ENCODE measurements around the gene ATXN7L1. TPM values are rescaled to one million over a fixed set of nuclear protein-coding genes. Genes with fewer than 3 reads are reported as not detected.
A peak's percentile ranks its signal among the peaks of the same experiment; 100 is the strongest.

Gene ATXN7L1
- total RNA-seq, 1 experiment from 2014 or later = 38.5 TPM

DNA sequence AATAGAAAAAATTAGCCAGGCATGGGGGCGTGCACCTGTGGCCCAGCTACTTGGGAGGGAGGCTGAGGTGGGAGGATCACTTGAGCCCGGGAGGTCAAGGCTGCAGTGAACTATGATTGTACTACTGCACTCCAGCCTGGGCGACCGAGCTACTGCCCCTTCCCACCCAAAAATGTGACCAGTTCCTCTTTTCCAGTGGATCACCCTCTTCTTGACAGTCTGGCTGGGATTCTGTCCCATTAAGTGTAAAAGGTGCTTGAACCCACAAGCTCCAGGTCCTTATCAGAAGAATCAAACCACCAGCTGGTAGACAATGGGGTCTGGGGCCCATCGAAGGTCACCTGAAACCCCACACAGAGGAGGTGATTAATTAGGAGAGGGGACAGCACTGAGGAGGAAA, 14.1 kb downstream of the ATXN7L1 start (continued):
- TF ChIP-seq, protein P1, sequence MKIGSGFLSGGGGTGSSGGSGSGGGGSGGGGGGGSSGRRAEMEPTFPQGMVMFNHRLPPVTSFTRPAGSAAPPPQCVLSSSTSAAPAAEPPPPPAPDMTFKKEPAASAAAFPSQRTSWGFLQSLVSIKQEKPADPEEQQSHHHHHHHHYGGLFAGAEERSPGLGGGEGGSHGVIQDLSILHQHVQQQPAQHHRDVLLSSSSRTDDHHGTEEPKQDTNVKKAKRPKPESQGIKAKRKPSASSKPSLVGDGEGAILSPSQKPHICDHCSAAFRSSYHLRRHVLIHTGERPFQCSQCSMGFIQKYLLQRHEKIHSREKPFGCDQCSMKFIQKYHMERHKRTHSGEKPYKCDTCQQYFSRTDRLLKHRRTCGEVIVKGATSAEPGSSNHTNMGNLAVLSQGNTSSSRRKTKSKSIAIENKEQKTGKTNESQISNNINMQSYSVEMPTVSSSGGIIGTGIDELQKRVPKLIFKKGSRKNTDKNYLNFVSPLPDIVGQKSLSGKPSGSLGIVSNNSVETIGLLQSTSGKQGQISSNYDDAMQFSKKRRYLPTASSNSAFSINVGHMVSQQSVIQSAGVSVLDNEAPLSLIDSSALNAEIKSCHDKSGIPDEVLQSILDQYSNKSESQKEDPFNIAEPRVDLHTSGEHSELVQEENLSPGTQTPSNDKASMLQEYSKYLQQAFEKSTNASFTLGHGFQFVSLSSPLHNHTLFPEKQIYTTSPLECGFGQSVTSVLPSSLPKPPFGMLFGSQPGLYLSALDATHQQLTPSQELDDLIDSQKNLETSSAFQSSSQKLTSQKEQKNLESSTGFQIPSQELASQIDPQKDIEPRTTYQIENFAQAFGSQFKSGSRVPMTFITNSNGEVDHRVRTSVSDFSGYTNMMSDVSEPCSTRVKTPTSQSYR (CRISPR knock-in tag; IDR thresholded peaks at IDR 0.05) = no peak
- TF ChIP-seq RELA (CRISPR knock-in tag; IDR thresholded peaks at IDR 0.05; ENCODE audit: borderline replicate concordance) (no peak), MXD4 (CRISPR knock-in tag; IDR thresholded peaks at IDR 0.05; ENCODE audit: borderline replicate concordance) (no peak), ZNF396 (CRISPR knock-in tag; IDR thresholded peaks at IDR 0.05; ENCODE audit: borderline replicate concordance) (no peak), CREM (CRISPR knock-in tag; IDR thresholded peaks at IDR 0.05) (no peak), NR1H2 (CRISPR knock-in tag; IDR thresholded peaks at IDR 0.05) (no peak), IRF2 (CRISPR knock-in tag; IDR thresholded peaks at IDR 0.05; ENCODE audit: borderline replicate concordance, low read depth) (no peak), NFE2L1 (CRISPR knock-in tag; IDR thresholded peaks at IDR 0.05) (no peak)
- TF ChIP-seq, protein P2, sequence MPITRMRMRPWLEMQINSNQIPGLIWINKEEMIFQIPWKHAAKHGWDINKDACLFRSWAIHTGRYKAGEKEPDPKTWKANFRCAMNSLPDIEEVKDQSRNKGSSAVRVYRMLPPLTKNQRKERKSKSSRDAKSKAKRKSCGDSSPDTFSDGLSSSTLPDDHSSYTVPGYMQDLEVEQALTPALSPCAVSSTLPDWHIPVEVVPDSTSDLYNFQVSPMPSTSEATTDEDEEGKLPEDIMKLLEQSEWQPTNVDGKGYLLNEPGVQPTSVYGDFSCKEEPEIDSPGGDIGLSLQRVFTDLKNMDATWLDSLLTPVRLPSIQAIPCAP (CRISPR knock-in tag; IDR thresholded peaks at IDR 0.05) = no peak
- TF ChIP-seq, protein P3, sequence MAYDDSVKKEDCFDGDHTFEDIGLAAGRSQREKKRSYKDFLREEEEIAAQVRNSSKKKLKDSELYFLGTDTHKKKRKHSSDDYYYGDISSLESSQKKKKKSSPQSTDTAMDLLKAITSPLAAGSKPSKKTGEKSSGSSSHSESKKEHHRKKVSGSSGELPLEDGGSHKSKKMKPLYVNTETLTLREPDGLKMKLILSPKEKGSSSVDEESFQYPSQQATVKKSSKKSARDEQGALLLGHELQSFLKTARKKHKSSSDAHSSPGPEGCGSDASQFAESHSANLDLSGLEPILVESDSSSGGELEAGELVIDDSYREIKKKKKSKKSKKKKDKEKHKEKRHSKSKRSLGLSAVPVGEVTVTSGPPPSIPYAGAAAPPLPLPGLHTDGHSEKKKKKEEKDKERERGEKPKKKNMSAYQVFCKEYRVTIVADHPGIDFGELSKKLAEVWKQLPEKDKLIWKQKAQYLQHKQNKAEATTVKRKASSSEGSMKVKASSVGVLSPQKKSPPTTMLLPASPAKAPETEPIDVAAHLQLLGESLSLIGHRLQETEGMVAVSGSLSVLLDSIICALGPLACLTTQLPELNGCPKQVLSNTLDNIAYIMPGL (CRISPR knock-in tag; IDR thresholded peaks at IDR 0.05) = no peak
- TF ChIP-seq, protein P4, sequence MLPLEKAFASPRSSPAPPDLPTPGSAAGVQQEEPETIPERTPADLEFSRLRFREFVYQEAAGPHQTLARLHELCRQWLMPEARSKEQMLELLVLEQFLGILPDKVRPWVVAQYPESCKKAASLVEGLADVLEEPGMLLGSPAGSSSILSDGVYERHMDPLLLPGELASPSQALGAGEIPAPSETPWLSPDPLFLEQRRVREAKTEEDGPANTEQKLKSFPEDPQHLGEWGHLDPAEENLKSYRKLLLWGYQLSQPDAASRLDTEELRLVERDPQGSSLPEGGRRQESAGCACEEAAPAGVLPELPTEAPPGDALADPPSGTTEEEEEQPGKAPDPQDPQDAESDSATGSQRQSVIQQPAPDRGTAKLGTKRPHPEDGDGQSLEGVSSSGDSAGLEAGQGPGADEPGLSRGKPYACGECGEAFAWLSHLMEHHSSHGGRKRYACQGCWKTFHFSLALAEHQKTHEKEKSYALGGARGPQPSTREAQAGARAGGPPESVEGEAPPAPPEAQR (CRISPR knock-in tag; IDR thresholded peaks at IDR 0.05) = no peak
- TF ChIP-seq, protein P5, sequence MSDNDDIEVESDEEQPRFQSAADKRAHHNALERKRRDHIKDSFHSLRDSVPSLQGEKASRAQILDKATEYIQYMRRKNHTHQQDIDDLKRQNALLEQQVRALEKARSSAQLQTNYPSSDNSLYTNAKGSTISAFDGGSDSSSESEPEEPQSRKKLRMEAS (CRISPR knock-in tag; IDR thresholded peaks at IDR 0.05) = no peak

DNA sequence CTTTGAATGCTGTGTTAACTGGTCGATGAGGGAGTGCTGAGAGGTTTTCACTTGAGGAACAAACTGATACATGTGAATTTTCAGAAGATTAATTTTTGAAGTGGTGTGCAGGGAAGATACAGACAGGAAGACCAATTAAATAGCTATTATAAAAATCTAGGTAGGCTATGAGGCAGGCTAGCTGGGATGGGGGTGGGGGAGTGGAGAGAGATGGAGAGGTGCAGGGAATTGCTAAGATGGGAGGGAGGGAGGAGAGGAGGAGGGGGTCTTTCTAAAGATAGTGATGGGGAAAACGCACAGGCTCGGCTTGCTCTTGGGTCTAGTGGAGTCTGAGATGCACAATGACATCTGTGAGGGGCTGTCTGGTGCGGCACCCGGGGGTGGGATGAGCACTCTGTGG, 15.2 kb downstream of the ATXN7L1 start:
- ChIA-PET POLR2A (interaction anchor here (0.5 kb wide), 1 partner anchor 10 kb away, joined by 3 read pairs; no protein-coding TSS in a partner anchor), CTCF (interaction anchor here (1.5 to 2.0 kb wide), 2 partner anchors 16 to 204 kb away, joined by 4 to 7 read pairs; no protein-coding TSS in a partner anchor)
- ATAC-seq (peak; percentile 56), DNase-seq (ENCODE audit: low spot score) (no peak)
- Mint-ChIP-seq H3K9me3 (no peaks in the 10 kb centered on the region), H3K4me3 (peak overlapping the region; percentile 31; the same call in 1 of the 2 replicates), H3K4me1 (peaks cover 57% of the 10 kb centered on the region), H3K27me3 (ENCODE audit: low read depth) (no peaks in the 10 kb centered on the region), H3K27ac (peak overlapping the region; percentile 57; the same call in 1 of the 2 replicates), H3K36me3 (peaks cover 18% of the 10 kb centered on the region)
- TF ChIP-seq, protein P6, sequence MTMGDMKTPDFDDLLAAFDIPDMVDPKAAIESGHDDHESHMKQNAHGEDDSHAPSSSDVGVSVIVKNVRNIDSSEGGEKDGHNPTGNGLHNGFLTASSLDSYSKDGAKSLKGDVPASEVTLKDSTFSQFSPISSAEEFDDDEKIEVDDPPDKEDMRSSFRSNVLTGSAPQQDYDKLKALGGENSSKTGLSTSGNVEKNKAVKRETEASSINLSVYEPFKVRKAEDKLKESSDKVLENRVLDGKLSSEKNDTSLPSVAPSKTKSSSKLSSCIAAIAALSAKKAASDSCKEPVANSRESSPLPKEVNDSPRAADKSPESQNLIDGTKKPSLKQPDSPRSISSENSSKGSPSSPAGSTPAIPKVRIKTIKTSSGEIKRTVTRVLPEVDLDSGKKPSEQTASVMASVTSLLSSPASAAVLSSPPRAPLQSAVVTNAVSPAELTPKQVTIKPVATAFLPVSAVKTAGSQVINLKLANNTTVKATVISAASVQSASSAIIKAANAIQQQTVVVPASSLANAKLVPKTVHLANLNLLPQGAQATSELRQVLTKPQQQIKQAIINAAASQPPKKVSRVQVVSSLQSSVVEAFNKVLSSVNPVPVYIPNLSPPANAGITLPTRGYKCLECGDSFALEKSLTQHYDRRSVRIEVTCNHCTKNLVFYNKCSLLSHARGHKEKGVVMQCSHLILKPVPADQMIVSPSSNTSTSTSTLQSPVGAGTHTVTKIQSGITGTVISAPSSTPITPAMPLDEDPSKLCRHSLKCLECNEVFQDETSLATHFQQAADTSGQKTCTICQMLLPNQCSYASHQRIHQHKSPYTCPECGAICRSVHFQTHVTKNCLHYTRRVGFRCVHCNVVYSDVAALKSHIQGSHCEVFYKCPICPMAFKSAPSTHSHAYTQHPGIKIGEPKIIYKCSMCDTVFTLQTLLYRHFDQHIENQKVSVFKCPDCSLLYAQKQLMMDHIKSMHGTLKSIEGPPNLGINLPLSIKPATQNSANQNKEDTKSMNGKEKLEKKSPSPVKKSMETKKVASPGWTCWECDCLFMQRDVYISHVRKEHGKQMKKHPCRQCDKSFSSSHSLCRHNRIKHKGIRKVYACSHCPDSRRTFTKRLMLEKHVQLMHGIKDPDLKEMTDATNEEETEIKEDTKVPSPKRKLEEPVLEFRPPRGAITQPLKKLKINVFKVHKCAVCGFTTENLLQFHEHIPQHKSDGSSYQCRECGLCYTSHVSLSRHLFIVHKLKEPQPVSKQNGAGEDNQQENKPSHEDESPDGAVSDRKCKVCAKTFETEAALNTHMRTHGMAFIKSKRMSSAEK (CRISPR knock-in tag; IDR thresholded peaks at IDR 0.05; ENCODE audit: borderline replicate concordance) = no peak
- TF ChIP-seq ZNF317 (CRISPR knock-in tag; IDR thresholded peaks at IDR 0.05; ENCODE audit: borderline replicate concordance, low read depth) = no peak
- TF ChIP-seq OVOL2 (CRISPR knock-in tag; IDR thresholded peaks at IDR 0.05; ENCODE audit: borderline replicate concordance) = no peak
